GM21381 (cell line): ENCODE results near the gene QPRT.
A peak's percentile ranks its signal among the peaks of the same experiment; 100 is the strongest.
"Not testable (repeated sequence)": the region's sequence is repeated elsewhere in the genome, so short reads cannot be mapped to it uniquely, and the experiment has no call there.

Experiments
- ATAC-seq: cut with Tn5 transposase; IDR thresholded peaks from one replicate; pipeline ENCODE4 v1.9.1; 2021; ENCODE audit warnings: mild to moderate bottlenecking, moderate library complexity; ENCODE audit not compliant: unreplicated experiment

QPRT gene

DNA sequence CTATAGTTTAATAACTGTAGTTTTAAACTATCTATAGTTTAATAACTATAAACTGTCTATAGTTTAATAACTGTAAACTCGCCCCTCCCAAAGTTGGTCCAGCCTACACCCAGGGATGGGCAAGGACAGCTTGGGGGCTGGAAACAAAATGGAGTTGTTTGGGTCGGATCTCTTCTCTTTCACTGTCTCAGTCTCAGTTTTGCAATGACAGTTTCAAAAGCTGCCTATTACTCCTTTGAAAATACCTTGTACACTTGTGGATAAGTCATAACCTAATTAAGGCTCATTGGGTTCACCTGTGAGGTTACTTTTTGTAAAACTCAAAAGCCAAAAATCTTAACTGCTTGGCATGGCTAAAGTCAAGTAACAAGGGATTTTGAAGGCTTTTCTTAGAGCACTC, 35.4 kb downstream of the QPRT start:
- ATAC-seq: no peak

DNA sequence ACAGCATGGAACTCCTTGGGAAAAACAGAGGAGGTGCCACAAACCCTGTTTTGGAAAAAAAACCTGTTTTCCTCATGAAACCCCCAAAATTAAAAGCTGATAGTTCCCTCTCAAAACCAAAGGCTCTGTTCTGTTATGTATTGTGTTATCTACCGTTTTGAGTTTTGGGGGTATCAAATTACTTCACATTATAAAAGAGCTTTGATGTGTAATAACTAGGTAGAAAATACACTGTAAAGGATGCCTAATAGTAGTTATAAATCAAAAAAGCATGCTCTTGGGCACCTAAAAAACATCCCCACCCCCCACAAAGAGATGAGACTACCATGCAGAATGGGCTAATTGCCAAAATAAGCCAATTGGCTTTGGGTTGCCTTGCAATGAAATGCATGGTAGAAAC, 36.0 kb downstream of the QPRT start:
- no peak for ATAC-seq

DNA sequence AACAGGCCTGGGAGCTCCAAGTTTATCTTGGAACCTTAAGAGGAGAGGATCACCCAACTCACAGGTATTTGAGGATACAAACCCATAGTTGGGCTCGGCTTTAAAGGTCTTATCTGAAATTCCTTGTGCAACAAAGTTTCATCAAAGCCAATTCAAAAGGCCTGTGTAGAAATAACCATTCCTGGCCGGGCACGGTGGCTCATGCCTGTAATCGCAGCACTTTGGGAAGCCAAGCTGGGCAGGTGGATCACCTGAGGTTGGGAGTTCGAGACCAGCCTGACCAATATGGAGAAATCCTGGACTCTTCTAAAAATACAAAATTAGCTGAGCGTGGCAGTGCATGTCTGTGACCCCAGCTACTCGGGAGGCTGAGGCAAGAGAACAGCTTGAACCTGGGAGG, 38.1 kb downstream of the QPRT start:
- ATAC-seq: no peak

DNA sequence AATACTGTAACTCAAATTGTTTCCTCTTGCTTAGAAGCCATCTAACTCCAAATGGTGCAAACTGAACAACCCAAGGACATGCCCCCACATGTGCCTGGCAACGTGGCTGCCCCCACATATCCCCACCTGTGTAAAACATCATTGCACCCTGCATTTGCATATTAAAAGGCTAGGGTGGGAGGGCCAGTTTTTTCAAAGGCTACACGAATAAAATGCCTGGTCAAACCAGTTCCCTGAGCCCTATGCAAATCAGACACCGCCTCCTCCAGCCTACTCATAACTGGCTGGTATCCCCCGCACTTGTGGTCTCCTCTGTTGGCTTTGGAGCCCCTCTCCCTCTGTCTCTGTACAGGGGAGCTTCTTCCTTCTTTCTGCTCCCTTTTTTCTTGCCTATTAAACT, 40.1 kb downstream of the QPRT start:
- ATAC-seq: no peak

DNA sequence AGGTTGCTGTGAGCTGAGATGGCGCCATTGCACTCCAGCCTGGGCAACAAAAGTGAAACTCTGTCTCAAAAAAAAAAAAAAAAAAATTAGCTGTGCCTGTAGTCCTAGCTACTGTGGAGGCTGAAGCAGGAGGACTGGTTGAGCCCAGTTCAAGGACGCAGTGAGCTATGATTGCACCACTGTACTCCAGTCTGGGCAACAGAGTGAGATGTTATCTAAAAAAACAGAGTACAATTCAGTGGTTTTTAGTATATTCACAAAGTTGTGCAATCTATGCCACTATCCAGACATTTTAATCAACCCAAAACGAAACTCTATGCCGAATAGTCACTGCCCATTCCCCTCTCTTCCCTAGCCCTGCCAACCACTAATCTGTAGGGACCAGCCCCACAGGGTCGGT, 41.7 kb downstream of the QPRT start:
- ATAC-seq: no peak

DNA sequence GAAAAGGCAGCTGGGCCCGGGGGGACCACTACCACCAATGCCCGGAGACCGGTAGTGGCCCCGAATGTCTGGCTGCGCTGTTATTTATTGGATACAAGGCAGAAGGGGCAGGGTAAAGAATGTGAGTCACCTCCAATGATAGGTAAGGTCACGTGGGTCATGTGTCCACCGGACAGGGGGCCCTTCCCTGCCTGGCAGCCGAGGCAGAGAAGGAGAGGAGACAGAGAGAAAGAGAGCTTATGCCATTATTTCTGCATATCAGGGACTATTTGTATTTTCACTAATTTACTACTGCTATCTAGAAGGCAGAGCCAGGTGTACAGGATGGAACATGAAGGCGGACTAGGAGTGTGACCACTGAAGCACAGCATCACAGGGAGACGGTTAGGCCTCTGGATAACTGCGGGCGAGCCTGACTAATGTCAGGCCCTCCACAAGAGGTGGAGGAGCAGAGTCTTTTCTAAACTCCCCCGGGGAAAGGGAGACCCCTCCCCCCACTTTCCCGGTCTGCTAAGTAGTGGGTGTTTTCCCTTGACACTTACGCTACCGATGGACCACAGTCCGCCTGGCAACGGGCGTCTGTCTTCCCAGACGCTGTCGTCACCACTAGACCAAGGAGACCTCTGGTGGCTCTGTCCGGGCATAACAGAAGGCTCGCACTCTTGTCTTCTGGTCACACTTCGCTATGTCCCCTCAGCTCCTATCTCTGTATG, 42.3 kb downstream of the QPRT start:
- ATAC-seq: not testable (repeated sequence)

GRCh38 chr16:29726845-29727377, 47.9 kb downstream of the QPRT start:
- no peak for ATAC-seq

GRCh38 chr16:29727452-29727851, 48.5 kb downstream of the QPRT start:
- ATAC-seq: no peak

- ATAC-seq: no peak
Measured at GRCh38 chr16:29729116-29729521, 50.1 kb downstream of the QPRT start.

GRCh38 chr16:29730649-29731048, 51.7 kb downstream of the QPRT start:
- no peak for ATAC-seq

DNA sequence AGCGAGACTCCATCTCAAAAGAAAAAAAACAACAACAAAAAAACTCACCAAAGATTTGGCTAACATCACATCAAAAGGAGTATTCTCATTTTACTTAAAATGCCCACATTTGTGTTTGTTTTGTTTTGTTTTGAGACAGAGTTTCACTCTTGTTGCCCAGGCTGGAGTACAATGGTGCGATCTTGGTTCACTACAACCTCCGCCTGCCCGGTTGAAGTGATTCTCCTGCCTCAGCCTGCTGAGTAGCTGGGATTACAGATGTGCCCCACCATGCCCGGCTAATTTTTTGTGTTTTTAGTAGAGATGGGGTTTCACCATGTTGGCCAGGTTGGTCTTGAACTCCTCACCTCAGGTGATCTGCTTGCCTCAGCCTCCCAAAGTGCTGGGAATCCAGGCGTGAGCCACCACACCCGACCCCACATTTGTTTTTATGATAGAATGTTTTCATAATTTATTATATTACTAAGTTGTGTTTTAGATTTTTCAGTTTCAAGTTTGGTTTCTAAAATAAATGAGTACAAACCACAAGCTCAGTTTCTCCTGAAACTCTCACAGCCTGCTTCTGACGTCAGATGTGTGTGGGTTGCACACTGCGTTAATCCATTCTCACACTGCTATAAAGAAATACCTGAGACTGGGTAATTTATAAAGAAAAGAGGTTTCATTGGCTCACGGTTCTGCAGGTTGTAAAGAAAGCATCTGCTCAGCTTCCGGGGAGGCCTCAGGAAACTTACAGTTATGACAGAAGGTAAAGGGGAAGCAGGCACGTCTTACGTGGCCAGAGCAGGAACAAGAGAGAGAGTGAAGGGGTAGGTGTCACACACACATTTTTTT, 53.0 kb downstream of the QPRT start:
- ATAC-seq: peak; percentile 73

- ATAC-seq: no peak
Measured at GRCh38 chr16:29734786-29735185, 55.8 kb downstream of the QPRT start.

- no peak for ATAC-seq
Measured at GRCh38 chr16:29736112-29736511, 57.1 kb downstream of the QPRT start.

DNA sequence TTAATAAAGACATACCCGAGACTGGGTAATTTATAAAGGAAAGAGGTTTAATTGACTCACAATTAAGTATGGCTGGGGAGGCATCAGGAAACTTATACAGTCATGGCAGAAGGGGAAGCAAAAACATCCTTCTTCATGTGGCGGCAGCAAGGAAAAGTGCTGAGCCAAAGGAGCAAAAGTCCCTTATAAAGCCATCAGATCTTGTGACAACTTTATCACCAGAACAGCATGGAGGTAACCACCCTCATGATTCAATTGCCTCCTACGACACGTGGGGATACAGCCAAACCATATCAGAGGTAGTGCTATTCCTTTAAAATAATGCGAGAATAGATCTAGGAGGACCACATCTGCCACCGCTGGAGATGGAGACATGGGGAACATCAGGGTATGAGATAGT, 57.8 kb downstream of the QPRT start:
- no peak for ATAC-seq

GRCh38 chr16:29737713-29738112, 58.7 kb downstream of the QPRT start:
- ATAC-seq: no peak

GRCh38 chr16:29738514-29738913, 59.5 kb downstream of the QPRT start:
- no peak for ATAC-seq

DNA sequence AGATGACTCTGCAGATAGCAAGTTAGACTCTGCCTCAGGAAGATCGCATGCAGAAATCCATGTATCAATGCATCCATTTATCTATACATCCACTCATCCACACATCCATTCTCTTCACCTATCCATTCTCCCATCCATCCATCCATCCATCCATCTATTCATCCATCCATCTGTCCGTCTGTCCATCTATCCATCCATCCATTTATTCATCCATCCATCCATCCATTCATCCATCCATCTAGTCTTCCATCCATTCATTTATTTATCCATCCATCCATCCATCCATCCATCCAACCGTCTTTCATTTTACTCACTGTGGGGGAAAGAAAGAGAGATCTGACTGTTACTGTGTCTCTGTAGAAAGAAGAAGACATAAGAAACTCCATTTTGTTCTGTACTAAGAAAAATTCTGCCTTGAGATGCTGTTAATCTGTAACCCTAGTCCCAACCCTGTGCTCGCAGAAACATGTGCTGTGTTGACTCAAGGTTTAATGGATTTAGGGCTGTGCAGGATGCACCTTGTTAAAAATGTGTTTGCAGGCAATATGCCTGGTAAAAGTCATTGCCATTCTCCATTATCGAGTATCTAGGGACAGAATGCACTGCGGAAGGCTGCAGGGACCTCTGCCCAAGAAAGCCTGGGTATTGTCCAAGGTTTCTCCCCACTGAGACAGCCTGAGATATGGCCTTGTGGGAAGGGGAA, 61.1 kb downstream of the QPRT start:
- not testable (repeated sequence) for ATAC-seq

GRCh38 chr16:29740630-29741015, 61.6 kb downstream of the QPRT start:
- not testable (repeated sequence) for ATAC-seq

DNA sequence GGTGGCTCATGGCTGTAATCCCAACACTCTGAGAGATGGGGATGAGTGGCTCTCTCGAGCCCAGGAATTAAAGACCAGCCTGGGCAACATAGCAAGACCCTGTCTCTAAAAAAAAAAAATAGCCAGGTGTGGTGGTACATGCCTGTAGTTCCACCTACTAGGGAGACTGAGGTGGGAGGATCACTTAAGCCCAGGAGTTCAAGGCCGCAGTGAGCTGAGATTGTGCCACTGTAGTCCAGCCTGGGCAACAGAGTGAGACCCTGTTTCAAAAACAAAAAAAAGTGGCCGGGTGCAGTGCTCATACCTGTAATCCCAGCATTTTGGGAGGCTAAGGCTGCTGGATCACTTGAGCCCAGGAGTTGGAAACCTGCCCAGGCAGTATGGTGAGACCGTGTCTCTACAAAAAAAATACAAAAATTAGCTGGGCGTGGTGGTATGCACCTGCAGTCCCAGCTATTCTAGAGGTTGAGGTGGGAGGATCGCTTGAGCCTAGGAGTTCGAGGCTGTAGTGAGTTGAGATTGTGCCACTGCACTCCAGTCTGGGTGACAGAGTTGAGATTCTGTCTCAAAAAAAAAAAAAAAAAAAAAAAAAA, 63.8 kb downstream of the QPRT start:
- no peak for ATAC-seq

DNA sequence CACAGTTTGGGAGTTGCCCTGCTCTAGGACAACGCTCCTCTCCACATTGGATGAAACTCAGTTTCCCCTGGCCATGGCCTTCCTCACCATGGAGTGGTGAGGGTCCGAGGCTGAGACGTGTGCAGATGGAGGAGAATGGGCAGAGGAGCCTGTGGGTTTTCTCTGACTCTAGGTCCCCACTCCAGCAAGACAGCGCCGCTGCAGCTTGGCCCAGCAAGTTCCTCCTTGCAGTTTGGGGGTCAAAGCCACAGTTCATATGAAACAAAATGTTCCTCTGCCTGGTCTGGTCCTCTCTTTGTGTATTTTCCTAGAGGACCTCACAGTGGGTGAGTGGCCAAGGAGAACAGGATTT, 64.5 kb downstream of the QPRT start:
- ATAC-seq: no peak

- no peak for ATAC-seq
Measured at GRCh38 chr16:29743827-29744531, 65.0 kb downstream of the QPRT start.
